ENCODE data around the gene PTMS. TPM values are rescaled to one million over a fixed set of nuclear protein-coding genes. Genes with fewer than 3 reads are reported as not detected.

The PTMS gene
- total and polyA plus RNA-seq, 9 of the 15 experiments (the other 6 are each of a cell fraction or from before 2014, with no cell fraction given) = 5.1 to 287 (median 78.5) TPM

DNA sequence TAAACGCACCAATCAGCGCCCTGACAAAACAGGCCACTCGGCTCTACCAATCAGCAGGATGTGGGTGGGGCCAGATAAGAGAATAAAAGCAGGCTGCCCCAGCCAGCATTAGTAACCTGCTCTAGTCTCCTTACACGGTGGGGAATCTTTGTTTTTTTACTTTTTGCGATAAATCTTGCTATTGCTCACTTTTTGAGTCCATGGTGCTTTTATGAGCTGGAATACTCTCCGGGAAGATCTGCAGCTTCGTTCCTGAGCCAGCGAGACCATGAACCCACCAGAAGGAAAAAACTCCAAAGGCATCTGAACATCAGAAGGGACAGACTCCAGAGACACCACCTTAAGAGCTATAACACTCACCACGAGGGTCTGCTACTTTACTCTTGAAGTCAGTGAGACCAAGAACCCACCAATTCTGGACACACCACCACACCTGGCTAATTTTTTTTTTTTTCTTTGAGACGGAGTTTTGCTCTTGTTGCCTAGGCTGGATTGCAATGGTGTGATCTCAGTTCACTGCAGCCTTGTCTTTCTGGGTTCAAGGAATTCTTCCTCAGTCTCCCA lies 49.2 kb upstream of the PTMS start (continued):
- TF ChIP-seq, protein P1, sequence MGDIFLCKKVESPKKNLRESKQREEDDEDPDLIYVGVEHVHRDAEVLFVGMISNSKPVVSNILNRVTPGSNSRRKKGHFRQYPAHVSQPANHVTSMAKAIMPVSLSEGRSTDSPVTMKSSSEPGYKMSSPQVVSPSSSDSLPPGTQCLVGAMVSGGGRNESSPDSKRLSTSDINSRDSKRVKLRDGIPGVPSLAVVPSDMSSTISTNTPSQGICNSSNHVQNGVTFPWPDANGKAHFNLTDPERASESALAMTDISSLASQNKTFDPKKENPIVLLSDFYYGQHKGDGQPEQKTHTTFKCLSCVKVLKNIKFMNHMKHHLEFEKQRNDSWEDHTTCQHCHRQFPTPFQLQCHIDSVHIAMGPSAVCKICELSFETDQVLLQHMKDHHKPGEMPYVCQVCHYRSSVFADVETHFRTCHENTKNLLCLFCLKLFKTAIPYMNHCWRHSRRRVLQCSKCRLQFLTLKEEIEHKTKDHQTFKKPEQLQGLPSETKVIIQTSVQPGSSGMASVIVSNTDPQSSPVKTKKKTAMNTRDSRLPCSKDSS (IDR thresholded peaks at IDR 0.05; ENCODE audit: low read depth, partially characterized antibody) = no peak
- TF ChIP-seq FOXM1 (IDR thresholded peaks at IDR 0.05; ENCODE audit: low read depth) (no peak), FOXM1 (CRISPR knock-in tag; IDR thresholded peaks at IDR 0.05; ENCODE audit: low read depth) (no peak), TBP (optimal IDR thresholded peaks at IDR 0.05; ENCODE audit: low read depth, low read length) (peak; percentile 56), SP2 (IDR thresholded peaks at IDR 0.05; ENCODE audit: extremely low read depth, low read depth, low read length, poor library complexity, severe bottlenecking) (no peak), KAT2B (IDR thresholded peaks at IDR 0.05; ENCODE audit: low read depth, low read length) (no peak), RFX5 (IDR thresholded peaks at IDR 0.05; ENCODE audit: low read depth, low read length) (no peak), MCM3 (IDR thresholded peaks at IDR 0.05) (no peak), ZFP30 (CRISPR knock-in tag; IDR thresholded peaks at IDR 0.05; ENCODE audit: borderline replicate concordance) (no peak), CAMTA2 (CRISPR knock-in tag; conservative IDR thresholded peaks at IDR 0.05) (no peak), RBFOX2 (IDR thresholded peaks at IDR 0.05; ENCODE audit: low read depth, low read length) (peak; percentile 40; the same call in 1 of the 2 replicates), POLR2A (conservative IDR thresholded peaks at IDR 0.05) (peak; percentile 86), ZNF282 (CRISPR knock-in tag; IDR thresholded peaks at IDR 0.05) (no peak), POLR2H (tag; IDR thresholded peaks at IDR 0.05; ENCODE audit: low read depth) (0 out of 2 replicates have a peak, but pooled peaks have one; percentile 39), CBX3 (IDR thresholded peaks at IDR 0.05; ENCODE audit: borderline replicate concordance in 1 of 2, low read length in 2 of 2) (no peak), POLR2B (IDR thresholded peaks at IDR 0.05; ENCODE audit: low read depth, partially characterized antibody) (peak; percentile 55), SMARCE1 (IDR thresholded peaks at IDR 0.05) (no peak), SUPT5H (IDR thresholded peaks at IDR 0.05) (peak; percentile 77), HNRNPLL (IDR thresholded peaks at IDR 0.05; ENCODE audit: low read depth, low read length, poor library complexity, severe bottlenecking) (no peak), ZNF583 (CRISPR knock-in tag; IDR thresholded peaks at IDR 0.05) (no peak), POLR2G (IDR thresholded peaks at IDR 0.05; ENCODE audit: low read depth, low read length) (peak; percentile 16; the same call in 1 of the 2 replicates)
- TF ChIP-seq, protein P2, sequence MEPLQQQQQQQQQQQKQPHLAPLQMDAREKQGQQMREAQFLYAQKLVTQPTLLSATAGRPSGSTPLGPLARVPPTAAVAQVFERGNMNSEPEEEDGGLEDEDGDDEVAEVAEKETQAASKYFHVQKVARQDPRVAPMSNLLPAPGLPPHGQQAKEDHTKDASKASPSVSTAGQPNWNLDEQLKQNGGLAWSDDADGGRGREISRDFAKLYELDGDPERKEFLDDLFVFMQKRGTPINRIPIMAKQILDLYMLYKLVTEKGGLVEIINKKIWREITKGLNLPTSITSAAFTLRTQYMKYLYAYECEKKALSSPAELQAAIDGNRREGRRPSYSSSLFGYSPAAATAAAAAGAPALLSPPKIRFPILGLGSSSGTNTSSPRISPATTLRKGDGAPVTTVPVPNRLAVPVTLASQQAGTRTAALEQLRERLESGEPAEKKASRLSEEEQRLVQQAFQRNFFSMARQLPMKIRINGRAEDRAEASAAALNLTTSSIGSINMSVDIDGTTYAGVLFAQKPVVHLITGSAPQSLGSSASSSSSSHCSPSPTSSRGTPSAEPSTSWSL (CRISPR knock-in tag; IDR thresholded peaks at IDR 0.05; ENCODE audit: borderline replicate concordance) = no peak
- TF ChIP-seq, protein P3, sequence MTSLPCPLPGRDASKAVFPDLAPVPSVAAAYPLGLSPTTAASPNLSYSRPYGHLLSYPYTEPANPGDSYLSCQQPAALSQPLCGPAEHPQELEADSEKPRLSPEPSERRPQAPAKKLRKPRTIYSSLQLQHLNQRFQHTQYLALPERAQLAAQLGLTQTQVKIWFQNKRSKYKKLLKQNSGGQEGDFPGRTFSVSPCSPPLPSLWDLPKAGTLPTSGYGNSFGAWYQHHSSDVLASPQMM (CRISPR knock-in tag; IDR thresholded peaks at IDR 0.05) = no peak
- TF ChIP-seq, protein P4, sequence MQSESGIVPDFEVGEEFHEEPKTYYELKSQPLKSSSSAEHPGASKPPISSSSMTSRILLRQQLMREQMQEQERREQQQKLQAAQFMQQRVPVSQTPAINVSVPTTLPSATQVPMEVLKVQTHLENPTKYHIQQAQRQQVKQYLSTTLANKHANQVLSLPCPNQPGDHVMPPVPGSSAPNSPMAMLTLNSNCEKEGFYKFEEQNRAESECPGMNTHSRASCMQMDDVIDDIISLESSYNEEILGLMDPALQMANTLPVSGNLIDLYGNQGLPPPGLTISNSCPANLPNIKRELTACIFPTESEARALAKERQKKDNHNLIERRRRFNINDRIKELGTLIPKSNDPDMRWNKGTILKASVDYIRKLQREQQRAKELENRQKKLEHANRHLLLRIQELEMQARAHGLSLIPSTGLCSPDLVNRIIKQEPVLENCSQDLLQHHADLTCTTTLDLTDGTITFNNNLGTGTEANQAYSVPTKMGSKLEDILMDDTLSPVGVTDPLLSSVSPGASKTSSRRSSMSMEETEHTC (IDR thresholded peaks at IDR 0.05) = no peak
- TF ChIP-seq, protein P5, sequence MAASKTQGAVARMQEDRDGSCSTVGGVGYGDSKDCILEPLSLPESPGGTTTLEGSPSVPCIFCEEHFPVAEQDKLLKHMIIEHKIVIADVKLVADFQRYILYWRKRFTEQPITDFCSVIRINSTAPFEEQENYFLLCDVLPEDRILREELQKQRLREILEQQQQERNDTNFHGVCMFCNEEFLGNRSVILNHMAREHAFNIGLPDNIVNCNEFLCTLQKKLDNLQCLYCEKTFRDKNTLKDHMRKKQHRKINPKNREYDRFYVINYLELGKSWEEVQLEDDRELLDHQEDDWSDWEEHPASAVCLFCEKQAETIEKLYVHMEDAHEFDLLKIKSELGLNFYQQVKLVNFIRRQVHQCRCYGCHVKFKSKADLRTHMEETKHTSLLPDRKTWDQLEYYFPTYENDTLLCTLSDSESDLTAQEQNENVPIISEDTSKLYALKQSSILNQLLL (CRISPR knock-in tag; IDR thresholded peaks at IDR 0.05; ENCODE audit: borderline replicate concordance) = no peak

Data from K562 (cell line).